Fibroblast of lung (primary cell): Measurements from ENCODE around the gene ZNF763. TPM values are rescaled to one million over a fixed set of nuclear protein-coding genes. Genes with fewer than 3 reads are reported as not detected.

ENCODE experiments used
- DNase-seq, 2 donors: peaks; one replicate each; pipeline versions ENCODE4 v3.0.0 to v3.0.0-alpha.2; 2010; ENCODE audit warnings: low read depth in 2 of 2
- H2AFZ ChIP-seq: 2 replicates; pipeline ENCODE4 v1.5.1; 2012; ENCODE audit warnings: low read length, control low read depth, inconsistent platforms
- H3K27ac ChIP-seq: 2 replicates; pipeline ENCODE4 v1.5.1; 2011; ENCODE audit warnings: low read length, control low read depth; ENCODE audit not compliant: insufficient read depth
- H3K27me3 ChIP-seq: 2 replicates; pipeline ENCODE4 v1.5.1; 2011; ENCODE audit warnings: mild to moderate bottlenecking, low read length; ENCODE audit not compliant: control insufficient read depth, insufficient read depth
- H3K36me3 ChIP-seq: 2 replicates; pipeline ENCODE4 v1.5.1; 2011; ENCODE audit warnings: low read length; ENCODE audit not compliant: control insufficient read depth, insufficient read depth
- H3K4me1 ChIP-seq: 2 replicates; pipeline ENCODE4 v1.5.1; 2011; ENCODE audit warnings: low read length; ENCODE audit not compliant: control insufficient read depth, insufficient read depth; ENCODE audit errors: extremely low read depth
- H3K4me2 ChIP-seq: 2 replicates; pipeline ENCODE4 v1.5.1; 2011; ENCODE audit warnings: low read length, control low read depth; ENCODE audit not compliant: insufficient read depth; ENCODE audit errors: extremely low read depth
- H3K4me3 ChIP-seq, 4 experiments: fragments of 200-600 bp in 1 of 4; sonication (generic) in 1 of 4; replicated peaks in 1 of 4; 2 replicates each; pipeline ENCODE4 v1.5.1; 2011 to 2016; ENCODE audit warnings: low read length in 4 of 4, low read depth in 3 of 4, mild to moderate bottlenecking in 3 of 4, control low read depth in 2 of 4, inconsistent platforms in 1 of 4, mixed read lengths in 1 of 4; ENCODE audit not compliant: insufficient read depth in 1 of 4; ENCODE audit errors: control extremely low read depth in 1 of 4
- H3K79me2 ChIP-seq: 2 replicates; pipeline ENCODE4 v1.5.1; 2012; ENCODE audit warnings: mild to moderate bottlenecking, low read length, inconsistent platforms; ENCODE audit not compliant: control insufficient read depth, insufficient read depth
- H3K9ac ChIP-seq: 2 replicates; pipeline ENCODE4 v1.5.1; 2011; ENCODE audit warnings: mild to moderate bottlenecking, low read length, control low read depth; ENCODE audit not compliant: insufficient read depth
- H3K9me3 ChIP-seq: 2 replicates; pipeline ENCODE4 v1.5.1; 2012; ENCODE audit warnings: low read depth, low read length; ENCODE audit not compliant: control insufficient read depth, insufficient read depth
- H4K20me1 ChIP-seq: 2 replicates; pipeline ENCODE4 v1.5.1; 2011; ENCODE audit warnings: low read length; ENCODE audit not compliant: control insufficient read depth, insufficient read depth; ENCODE audit errors: extremely low read depth
- CTCF ChIP-seq, 2 donors: IDR thresholded peaks in 1 of 2; conservative IDR thresholded peaks in 1 of 2; 1 replicate in 1 of 2; 2 replicates in 1 of 2; pipeline ENCODE4 v1.5.1; 2011 to 2012; ENCODE audit warnings: low read length in 2 of 2, control low read depth in 1 of 2, inconsistent platforms in 1 of 2, low read depth in 1 of 2, mild to moderate bottlenecking in 1 of 2
- EZH2 ChIP-seq: IDR thresholded peaks from 2 replicates; pipeline ENCODE4 v1.5.1; 2012; ENCODE audit warnings: low read length, control low read depth, mild to moderate bottlenecking; ENCODE audit errors: missing control alignments
- polyA plus RNA-seq, 2 donors: library from polyadenylated mRNA; depleted of rRNA in 1 of 2; stranded (reverse) in 1 of 2; unstranded in 1 of 2; fragments of >200 nt; gene quantifications; 2 replicates each; pipeline ENCODE4 v1.2.1, GENCODE V29; 2011 to 2012; ENCODE audit warnings: missing spikeins in 1 of 2
- total RNA-seq: library from RNA; depleted of rRNA; stranded (reverse); fragments of >200 nt; gene quantifications from 2 replicates; pipeline ENCODE4 v1.2.1, GENCODE V29; 2014

ZNF763 gene
- total and polyA plus RNA-seq, 2 donors (not counting 1 experiment from before 2014, with no cell fraction given), result 0.94 to 2.5 TPM

DNA sequence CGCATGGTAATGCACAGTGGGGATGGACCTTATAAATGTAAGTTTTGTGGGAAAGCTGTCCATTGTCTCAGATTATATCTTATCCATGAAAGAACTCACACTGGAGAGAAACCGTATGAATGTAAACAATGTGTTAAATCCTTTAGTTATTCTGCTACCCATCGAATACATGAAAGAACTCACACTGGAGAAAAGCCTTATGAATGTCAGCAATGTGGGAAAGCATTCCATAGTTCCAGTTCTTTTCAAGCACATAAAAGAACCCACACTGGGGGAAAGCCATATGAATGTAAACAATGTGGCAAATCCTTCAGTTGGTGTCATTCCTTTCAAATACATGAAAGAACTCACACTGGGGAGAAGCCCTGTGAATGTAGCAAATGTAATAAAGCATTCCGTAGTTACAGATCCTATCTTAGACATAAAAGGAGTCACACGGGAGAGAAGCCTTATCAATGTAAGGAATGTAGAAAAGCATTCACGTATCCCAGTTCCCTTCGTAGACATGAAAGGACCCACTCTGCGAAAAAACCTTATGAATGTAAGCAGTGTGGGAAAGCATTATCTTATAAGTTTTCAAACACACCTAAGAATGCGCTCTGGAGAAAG lies 13.8 kb downstream of the ZNF763 start:
- Histone ChIP-seq H3K9me3 (peaks cover 4% of the 10 kb centered on the region), H2AFZ (no peak overlapping the region), H3K79me2 (no peaks in the 10 kb centered on the region), H3K4me2 (no peak overlapping the region), H3K27me3 (no peaks in the 10 kb centered on the region), H3K4me3 (no peak overlapping the region), H4K20me1 (no peaks in the 10 kb centered on the region), H3K4me1 (no peaks in the 10 kb centered on the region), H3K27ac (no peak overlapping the region), H3K9ac (no peak overlapping the region), H3K36me3 (no peaks in the 10 kb centered on the region)
- DNase-seq, result no peak
- TF ChIP-seq EZH2 (no peak), CTCF (conservative IDR thresholded peaks at IDR 0.05 in 1 of 2, IDR thresholded peaks at IDR 0.05 in 1 of 2; ENCODE audit: low read depth in 1 of 2, low read length in 2 of 2) (no peak)

- no peaks in the 10 kb centered on the region for H3K36me3 ChIP-seq
- H3K79me2 ChIP-seq, result no peaks in the 10 kb centered on the region
- no peaks in the 10 kb centered on the region for H3K27me3 ChIP-seq
- no peak overlapping the region for H3K4me2 ChIP-seq
- no peak overlapping the region for H2AFZ ChIP-seq
- H3K4me3 ChIP-seq, result no peak overlapping the region
- no peak overlapping the region for H3K27ac ChIP-seq
- H3K9ac ChIP-seq, result no peak overlapping the region
- TF ChIP-seq CTCF (conservative IDR thresholded peaks at IDR 0.05 in 1 of 2, IDR thresholded peaks at IDR 0.05 in 1 of 2; ENCODE audit: low read depth in 1 of 2, low read length in 2 of 2) (no peak), EZH2 (no peak)
- DNase-seq, result no peak
- no peaks in the 10 kb centered on the region for H3K4me1 ChIP-seq
- H4K20me1 ChIP-seq, result no peaks in the 10 kb centered on the region
- H3K9me3 ChIP-seq, result peaks cover 4% of the 10 kb centered on the region
These were observed 14.7 kb downstream of the ZNF763 start for GRCh38 chr19:11979527-11979926.

- no peak for DNase-seq
- no peaks in the 10 kb centered on the region for H4K20me1 ChIP-seq
- no peaks in the 10 kb centered on the region for H3K27me3 ChIP-seq
- no peak for TF ChIP-seq EZH2
- no peak for TF ChIP-seq CTCF (conservative IDR thresholded peaks at IDR 0.05 in 1 of 2, IDR thresholded peaks at IDR 0.05 in 1 of 2; ENCODE audit: low read depth in 1 of 2, low read length in 2 of 2)
- no peak overlapping the region for H3K4me3 ChIP-seq
- no peaks in the 10 kb centered on the region for H3K79me2 ChIP-seq
- no peak overlapping the region for H2AFZ ChIP-seq
- peaks cover 4% of the 10 kb centered on the region for H3K9me3 ChIP-seq
- H3K36me3 ChIP-seq, result no peaks in the 10 kb centered on the region
- H3K27ac ChIP-seq, result no peak overlapping the region
- no peak overlapping the region for H3K9ac ChIP-seq
- no peaks in the 10 kb centered on the region for H3K4me1 ChIP-seq
- no peak overlapping the region for H3K4me2 ChIP-seq
These were observed 17.7 kb downstream of the ZNF763 start for GRCh38 chr19:11982526-11982925.
